Sigmoid colon (tissue), 4 donors: ENCODE measurements around the gene PPDPF.

Source experiments
- EP300 ChIP-seq, 4 donors: sonication (generic); formaldehyde crosslinking; IDR thresholded peaks; one replicate each; pipeline ENCODE4 v1.6.1; 2017; ENCODE audit warnings: antibody characterized with exemption in 4 of 4
- POLR2A ChIP-seq, 2 donors: fragments of 450-650 bp; IDR thresholded peaks; one replicate each; pipeline ENCODE4 v1.6.1; 2016; ENCODE audit warnings: antibody characterized with exemption in 2 of 2, mild to moderate bottlenecking in 2 of 2, moderate library complexity in 2 of 2
- POLR2AphosphoS5 ChIP-seq, 4 donors: sonication (generic); formaldehyde crosslinking; IDR thresholded peaks; one replicate each; pipeline ENCODE4 v1.6.1; 2017; ENCODE audit warnings: antibody characterized with exemption in 4 of 4
- TF ChIP-seq, protein P1 (sequence below), 4 experiments: fragments of 450-650 bp in 3 of 4; fragments of 200-600 bp in 1 of 4; IDR thresholded peaks; one replicate each; pipeline ENCODE4 v1.5.1; 2016 to 2019; ENCODE audit warnings: antibody characterized with exemption in 4 of 4, mild to moderate bottlenecking in 3 of 4, moderate library complexity in 2 of 4

- TF ChIP-seq POLR2A (IDR thresholded peaks at IDR 0.05), result no peak
- TF ChIP-seq, protein P1, sequence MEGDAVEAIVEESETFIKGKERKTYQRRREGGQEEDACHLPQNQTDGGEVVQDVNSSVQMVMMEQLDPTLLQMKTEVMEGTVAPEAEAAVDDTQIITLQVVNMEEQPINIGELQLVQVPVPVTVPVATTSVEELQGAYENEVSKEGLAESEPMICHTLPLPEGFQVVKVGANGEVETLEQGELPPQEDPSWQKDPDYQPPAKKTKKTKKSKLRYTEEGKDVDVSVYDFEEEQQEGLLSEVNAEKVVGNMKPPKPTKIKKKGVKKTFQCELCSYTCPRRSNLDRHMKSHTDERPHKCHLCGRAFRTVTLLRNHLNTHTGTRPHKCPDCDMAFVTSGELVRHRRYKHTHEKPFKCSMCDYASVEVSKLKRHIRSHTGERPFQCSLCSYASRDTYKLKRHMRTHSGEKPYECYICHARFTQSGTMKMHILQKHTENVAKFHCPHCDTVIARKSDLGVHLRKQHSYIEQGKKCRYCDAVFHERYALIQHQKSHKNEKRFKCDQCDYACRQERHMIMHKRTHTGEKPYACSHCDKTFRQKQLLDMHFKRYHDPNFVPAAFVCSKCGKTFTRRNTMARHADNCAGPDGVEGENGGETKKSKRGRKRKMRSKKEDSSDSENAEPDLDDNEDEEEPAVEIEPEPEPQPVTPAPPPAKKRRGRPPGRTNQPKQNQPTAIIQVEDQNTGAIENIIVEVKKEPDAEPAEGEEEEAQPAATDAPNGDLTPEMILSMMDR (IDR thresholded peaks at IDR 0.05), result no peak
- TF ChIP-seq POLR2AphosphoS5 (IDR thresholded peaks at IDR 0.05), result no peak
- TF ChIP-seq EP300 (IDR thresholded peaks at IDR 0.05), result no peak
Measured at GRCh38 chr20:63540417-63541186, 20.0 kb downstream of the PPDPF start.
